Neutrophil (primary cell): Measurements from ENCODE around the gene OR5H14.
"Not testable (repeated sequence)": the region's sequence is repeated elsewhere in the genome, so short reads cannot be mapped to it uniquely, and the experiment has no call there.

Experiments used
- H3K27ac ChIP-seq: fragments of 200-600 bp; sonication (generic); 2 replicates; pipeline ENCODE4 v1.5.1; 2016; ENCODE audit warnings: mild to moderate bottlenecking, moderate library complexity
- H3K27me3 ChIP-seq: fragments of 200-600 bp; sonication (generic); 2 replicates; pipeline ENCODE4 v1.6.0; 2016; ENCODE audit warnings: mild to moderate bottlenecking
- H3K36me3 ChIP-seq: fragments of 200-600 bp; sonication (generic); 2 replicates; pipeline ENCODE4 v1.5.1; 2017
- H3K4me1 ChIP-seq, 2 experiments: fragments of 200-600 bp in 1 of 2; sonication (generic) in 1 of 2; 1 replicate in 1 of 2; 2 replicates in 1 of 2; pipeline versions ENCODE4 v1.5.1 to v1.6.1; 2013 to 2016; ENCODE audit warnings: low read depth in 1 of 2, low read length in 1 of 2, mild to moderate bottlenecking in 1 of 2, moderate library complexity in 1 of 2; ENCODE audit not compliant: control insufficient read depth in 1 of 2, insufficient read depth in 1 of 2
- H3K4me3 ChIP-seq, 2 experiments: fragments of 200-600 bp in 1 of 2; sonication (generic) in 1 of 2; 1 replicate in 1 of 2; 2 replicates in 1 of 2; pipeline ENCODE4 v1.5.1; 2013 to 2016; ENCODE audit warnings: low read depth in 1 of 2, low read length in 1 of 2, mild to moderate bottlenecking in 1 of 2, moderate library complexity in 1 of 2
- H3K9me3 ChIP-seq: fragments of 200-600 bp; sonication (generic); 2 replicates; pipeline ENCODE4 v1.5.1; 2016
- TF ChIP-seq, protein P1 (sequence below): fragments of 200-600 bp; sonication (generic); IDR thresholded peaks from 2 replicates; pipeline ENCODE4 v1.5.1; 2016; ENCODE audit warnings: antibody characterized with exemption

The OR5H14 gene

GRCh38 chr3:98114264-98114663 lies 33.0 kb upstream of the OR5H14 start:
- H3K4me1 ChIP-seq = no peaks in the 10 kb centered on the region
- TF ChIP-seq, protein P1, sequence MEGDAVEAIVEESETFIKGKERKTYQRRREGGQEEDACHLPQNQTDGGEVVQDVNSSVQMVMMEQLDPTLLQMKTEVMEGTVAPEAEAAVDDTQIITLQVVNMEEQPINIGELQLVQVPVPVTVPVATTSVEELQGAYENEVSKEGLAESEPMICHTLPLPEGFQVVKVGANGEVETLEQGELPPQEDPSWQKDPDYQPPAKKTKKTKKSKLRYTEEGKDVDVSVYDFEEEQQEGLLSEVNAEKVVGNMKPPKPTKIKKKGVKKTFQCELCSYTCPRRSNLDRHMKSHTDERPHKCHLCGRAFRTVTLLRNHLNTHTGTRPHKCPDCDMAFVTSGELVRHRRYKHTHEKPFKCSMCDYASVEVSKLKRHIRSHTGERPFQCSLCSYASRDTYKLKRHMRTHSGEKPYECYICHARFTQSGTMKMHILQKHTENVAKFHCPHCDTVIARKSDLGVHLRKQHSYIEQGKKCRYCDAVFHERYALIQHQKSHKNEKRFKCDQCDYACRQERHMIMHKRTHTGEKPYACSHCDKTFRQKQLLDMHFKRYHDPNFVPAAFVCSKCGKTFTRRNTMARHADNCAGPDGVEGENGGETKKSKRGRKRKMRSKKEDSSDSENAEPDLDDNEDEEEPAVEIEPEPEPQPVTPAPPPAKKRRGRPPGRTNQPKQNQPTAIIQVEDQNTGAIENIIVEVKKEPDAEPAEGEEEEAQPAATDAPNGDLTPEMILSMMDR = no peak

DNA sequence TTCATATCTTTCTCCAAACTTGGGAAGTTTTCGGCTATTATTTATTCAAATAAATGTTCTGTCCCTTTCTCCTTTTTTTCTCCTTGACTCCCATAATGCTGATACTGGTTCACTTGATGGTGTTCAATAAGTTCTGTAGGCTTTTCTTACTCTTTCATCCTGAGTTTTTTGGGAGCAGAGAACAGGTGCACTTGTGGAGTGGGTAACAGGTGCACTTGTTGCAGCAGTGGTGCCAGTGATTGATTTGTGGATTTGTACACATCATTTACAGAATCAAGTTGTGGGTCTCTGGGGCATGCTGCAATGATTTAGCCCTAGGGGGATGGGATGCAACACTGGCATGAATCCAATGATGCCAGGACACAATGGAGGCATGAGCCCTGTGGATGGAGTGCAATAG lies 31.6 kb upstream of the OR5H14 start:
- H3K4me1 ChIP-seq = no peaks in the 10 kb centered on the region
- H3K27ac ChIP-seq = no peak overlapping the region
- H3K9me3 ChIP-seq = peaks cover 3% of the 10 kb centered on the region
- H3K27me3 ChIP-seq = no peaks in the 10 kb centered on the region
- H3K4me3 ChIP-seq = no peak overlapping the region
- H3K36me3 ChIP-seq = no peaks in the 10 kb centered on the region
- TF ChIP-seq, protein P1 = no peak

More at GRCh38 chr3:98114264-98114663, 33.0 kb upstream of the OR5H14 start:
- no peak overlapping the region for H3K27ac ChIP-seq
- peaks cover 3% of the 10 kb centered on the region for H3K9me3 ChIP-seq
- no peaks in the 10 kb centered on the region for H3K36me3 ChIP-seq
- H3K4me3 ChIP-seq = no peak overlapping the region
- H3K27me3 ChIP-seq = no peaks in the 10 kb centered on the region

- no peak within 1 kb of the TSS for H3K4me3 ChIP-seq
- H3K36me3 ChIP-seq = no peaks in the 10 kb centered on the region
- H3K9me3 ChIP-seq = no peaks in the 10 kb centered on the region
- no peak within 1 kb of the TSS for H3K27ac ChIP-seq
- H3K4me1 ChIP-seq = no peaks in the 10 kb centered on the region
- H3K27me3 ChIP-seq = no peaks in the 10 kb centered on the region
- TF ChIP-seq, protein P1 = no peak
Measured at GRCh38 chr3:98130421-98130820, 16.9 kb upstream of the OR5H14 start, which contains the start of gene OR5H1. Gene OR5H1, plus strand, starts transcription at chr3:98130721. Its CDS starts 1,977 bp downstream, at chr3:98132698.

DNA sequence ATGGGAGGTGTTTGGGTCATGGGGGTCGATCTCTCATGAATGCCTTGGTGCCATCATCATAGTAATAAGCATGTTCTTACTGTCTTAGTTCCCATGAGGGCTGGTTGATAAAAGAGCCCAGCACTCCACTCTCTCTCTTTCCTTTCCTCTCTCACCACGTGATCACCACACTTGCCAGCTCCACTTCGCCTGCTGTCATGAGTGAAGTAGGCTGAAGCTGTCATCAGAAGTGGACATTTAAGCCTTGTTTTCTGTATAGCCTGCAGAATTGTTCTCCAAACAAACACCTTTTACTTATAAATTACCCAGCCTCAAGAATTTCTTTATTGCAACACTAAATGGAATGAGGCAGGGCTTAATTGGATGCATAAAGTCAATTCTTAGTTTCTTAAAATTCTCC lies 10.6 kb upstream of the OR5H14 start:
- Histone ChIP-seq H3K27me3 (no peaks in the 10 kb centered on the region), H3K9me3 (no peaks in the 10 kb centered on the region), H3K36me3 (no peaks in the 10 kb centered on the region), H3K27ac (no peak overlapping the region), H3K4me1 (no peaks in the 10 kb centered on the region), H3K4me3 (no peak overlapping the region)
- TF ChIP-seq, protein P1 = no peak

DNA sequence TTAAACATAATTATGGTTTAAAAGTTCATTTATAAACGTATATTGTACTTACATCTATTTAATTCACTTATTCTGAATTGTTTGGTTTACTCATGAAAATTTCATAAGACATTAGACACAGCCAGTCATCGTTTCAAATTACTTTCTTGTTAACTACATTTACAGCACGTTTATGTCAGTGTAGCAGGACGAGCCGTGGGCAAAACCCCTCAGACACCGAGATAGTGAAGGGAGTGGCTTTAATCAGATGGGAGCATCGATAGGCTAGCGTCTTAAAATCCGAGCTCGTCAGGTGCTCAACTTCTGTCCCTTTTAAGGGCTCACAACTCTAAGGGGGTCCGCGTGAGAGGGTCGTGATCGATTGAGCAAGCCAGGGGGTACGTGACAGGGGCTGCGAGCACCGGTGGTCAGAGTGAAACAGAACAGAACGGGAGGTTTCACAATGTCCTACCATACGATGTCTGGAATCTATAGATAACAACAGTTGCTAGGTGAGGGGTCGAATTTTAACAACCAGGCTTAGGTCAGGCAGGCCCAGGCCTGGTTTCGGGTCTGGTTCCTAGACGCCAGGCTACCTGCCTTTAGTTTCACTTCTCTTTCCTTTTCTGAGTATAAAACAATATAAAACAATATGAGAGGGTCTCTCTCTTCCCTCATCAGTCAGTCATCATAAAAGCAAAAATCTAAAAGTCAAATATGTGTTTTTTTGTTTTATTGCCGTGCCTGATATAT lies 9.3 kb upstream of the OR5H14 start:
- H3K36me3 ChIP-seq, H3K9me3 ChIP-seq, H3K4me1 ChIP-seq, H3K27me3 ChIP-seq, H3K4me3 ChIP-seq, H3K27ac ChIP-seq: not testable (repeated sequence)

GRCh38 chr3:98140531-98140930 lies 6.7 kb upstream of the OR5H14 start:
- Histone ChIP-seq H3K4me1 (no peaks in the 10 kb centered on the region), H3K4me3 (no peak overlapping the region), H3K27me3 (no peaks in the 10 kb centered on the region), H3K36me3 (no peaks in the 10 kb centered on the region), H3K27ac (no peak overlapping the region), H3K9me3 (no peaks in the 10 kb centered on the region)
- TF ChIP-seq, protein P1 = no peak
